Transverse colon (tissue), 3 donors: ENCODE results near the gene PCSK7.

Source experiments
- CTCF ChIP-seq, 5 experiments: fragments of 200-600 bp in 3 of 5; fragments of 450-650 bp in 2 of 5; sonication (generic) in 3 of 5; IDR thresholded peaks; 1 replicate in 2 of 5; 2 replicates in 3 of 5; pipeline ENCODE4 v1.5.1; 2016 to 2017; ENCODE audit warnings: antibody characterized with exemption in 5 of 5, inconsistent platforms in 3 of 5, mild to moderate bottlenecking in 2 of 5, moderate library complexity in 1 of 5
- EP300 ChIP-seq: sonication (generic); formaldehyde crosslinking; IDR thresholded peaks from one replicate; pipeline ENCODE4 v1.6.1; 2017; ENCODE audit warnings: antibody characterized with exemption, low read depth
- POLR2A ChIP-seq: fragments of 450-650 bp; IDR thresholded peaks from one replicate; pipeline ENCODE4 v1.6.1; 2016; ENCODE audit warnings: antibody characterized with exemption, mild to moderate bottlenecking, moderate library complexity

- TF ChIP-seq CTCF (IDR thresholded peaks at IDR 0.05): no peak
- TF ChIP-seq POLR2A: no peak
- no peak for TF ChIP-seq EP300
Observed at GRCh38 chr11:117197006-117197405, 34.9 kb downstream of the PCSK7 start.
